IMR-90 (cell line): Measurements from ENCODE around the gene IQSEC1. TPM values are rescaled to one million over a fixed set of nuclear protein-coding genes. Genes with fewer than 3 reads are reported as not detected.

Source experiments
- ATAC-seq: fragments of 200-7000 bp; cut with Tn5 transposase; 2 replicates; pipeline ENCODE4 v1.9.1; 2020; ENCODE audit warnings: low read depth, mild to moderate bottlenecking, moderate library complexity
- BruUV-seq: library from RNA; stranded (reverse); fragments of 400-500 nt; replicated peaks from 2 replicates; lab custom pipeline; 2021; lab: Mats Ljungman, UMichigan
- CTCF ChIA-PET: fragments of 300-600 bp; formaldehyde crosslinking; extraction: SDS; loops from one replicate; lab custom pipeline; 2021; ENCODE audit warnings: antibody characterized with exemption; lab: Yijun Ruan, JAX
- POLR2A ChIA-PET: fragments of 300-600 bp; sonication (Branson Sonifier 250); formaldehyde crosslinking; loops from one replicate; lab custom pipeline; 2022; ENCODE audit warnings: antibody characterized with exemption; ENCODE audit not compliant: unreplicated experiment; lab: Charles Lee
- DNase-seq: peaks from one replicate; pipeline ENCODE4 v3.0.0; 2013
- H2AFZ ChIP-seq: replicated peaks from 2 replicates; pipeline ENCODE3; 2013; ENCODE audit warnings: low read length, mild to moderate bottlenecking; ENCODE audit not compliant: poor library complexity
- H2AK5ac ChIP-seq: 2 replicates; pipeline ENCODE4 v1.6.1; 2013; ENCODE audit warnings: low read depth, low read length, inconsistent platforms
- H2AK9ac ChIP-seq: replicated peaks from 2 replicates; pipeline ENCODE3; 2013; ENCODE audit warnings: mild to moderate bottlenecking, low read depth, low read length, moderate library complexity; ENCODE audit not compliant: poor library complexity
- H2BK120ac ChIP-seq: 2 replicates; pipeline ENCODE4 v1.6.1; 2013; ENCODE audit warnings: low read depth, low read length, inconsistent platforms
- H2BK15ac ChIP-seq: 3 replicates; pipeline ENCODE4 v1.6.1; 2013; ENCODE audit warnings: low read depth, low read length, inconsistent platforms
- H2BK20ac ChIP-seq: 2 replicates; pipeline ENCODE4 v1.6.1; 2013; ENCODE audit warnings: low read depth, mild to moderate bottlenecking, inconsistent platforms, low read length, moderate library complexity
- H2BK5ac ChIP-seq: 2 replicates; pipeline ENCODE4 v1.6.1; 2013; ENCODE audit warnings: mild to moderate bottlenecking, low read depth, low read length, inconsistent platforms; ENCODE audit not compliant: poor library complexity, severe bottlenecking
- H3K14ac ChIP-seq: replicated peaks from 2 replicates; pipeline ENCODE4 v1.6.1; 2013; ENCODE audit warnings: low read depth, low read length, inconsistent platforms
- H3K18ac ChIP-seq: 2 replicates; pipeline ENCODE4 v1.6.1; 2013; ENCODE audit warnings: low read depth, low read length, control low read depth
- H3K23ac ChIP-seq: 2 replicates; pipeline ENCODE4 v1.6.1; 2013; ENCODE audit warnings: low read depth, low read length, inconsistent platforms
- H3K27ac ChIP-seq: 2 replicates; pipeline ENCODE4 v1.5.1; 2013; ENCODE audit warnings: mild to moderate bottlenecking, control low read depth, low read length; ENCODE audit not compliant: insufficient read depth
- H3K27me3 ChIP-seq: 2 replicates; pipeline ENCODE4 v1.6.1; 2013; ENCODE audit warnings: low read length; ENCODE audit not compliant: control insufficient read depth, insufficient read depth
- H3K36me3 ChIP-seq: 2 replicates; pipeline ENCODE4 v1.6.1; 2013; ENCODE audit warnings: low read length, mixed read lengths; ENCODE audit not compliant: control insufficient read depth, insufficient read depth
- H3K4ac ChIP-seq: 2 replicates; pipeline ENCODE4 v1.6.1; 2013; ENCODE audit warnings: low read depth, low read length, inconsistent platforms
- H3K4me1 ChIP-seq: 2 replicates; pipeline ENCODE4 v1.6.1; 2013; ENCODE audit warnings: low read length, mixed read lengths; ENCODE audit not compliant: control insufficient read depth, insufficient read depth
- H3K4me2 ChIP-seq: 2 replicates; pipeline ENCODE4 v1.6.1; 2013; ENCODE audit warnings: low read depth, mild to moderate bottlenecking, control low read depth, low read length, moderate library complexity
- H3K4me3 ChIP-seq: 2 replicates; pipeline ENCODE4 v1.5.1; 2013; ENCODE audit warnings: low read depth, mild to moderate bottlenecking, control low read depth, low read length, moderate library complexity; ENCODE audit not compliant: insufficient read depth
- H3K56ac ChIP-seq: 2 replicates; pipeline ENCODE4 v1.6.1; 2013; ENCODE audit warnings: low read length, inconsistent platforms; ENCODE audit not compliant: insufficient read depth; ENCODE audit errors: extremely low read depth
- H3K79me1 ChIP-seq, 2 experiments: 2 replicates each; pipeline ENCODE4 v1.6.1; 2013; ENCODE audit warnings: low read length in 2 of 2, inconsistent platforms in 1 of 2, low read depth in 1 of 2
- H3K9ac ChIP-seq: 2 replicates; pipeline ENCODE4 v1.6.1; 2013; ENCODE audit warnings: low read depth, low read length, control low read depth
- H3K9me1 ChIP-seq: 2 replicates; pipeline ENCODE4 v1.6.1; 2013; ENCODE audit warnings: low read length, inconsistent platforms; ENCODE audit not compliant: insufficient read depth
- H3K9me3 ChIP-seq: 2 replicates; pipeline ENCODE4 v1.6.1; 2013; ENCODE audit warnings: low read length; ENCODE audit not compliant: control insufficient read depth, insufficient read depth
- H4K20me1 ChIP-seq: 2 replicates; pipeline ENCODE4 v1.6.1; 2013; ENCODE audit warnings: low read length, inconsistent platforms; ENCODE audit not compliant: insufficient read depth
- H4K5ac ChIP-seq: 2 replicates; pipeline ENCODE4 v1.6.1; 2013; ENCODE audit warnings: mild to moderate bottlenecking, low read depth, low read length, control low read depth
- H4K8ac ChIP-seq, 2 experiments: 2 replicates each; pipeline ENCODE4 v1.6.1; 2013; ENCODE audit warnings: low read depth in 2 of 2, low read length in 2 of 2, control low read depth in 1 of 2, inconsistent platforms in 1 of 2
- H4K91ac ChIP-seq: 2 replicates; pipeline ENCODE4 v1.6.1; 2013; ENCODE audit warnings: low read depth, low read length, inconsistent platforms; ENCODE audit not compliant: insufficient read depth
- FOS ChIP-seq: fragments of 150-350 bp; IDR thresholded peaks from 2 replicates; pipeline ENCODE4 v1.6.1; 2016; ENCODE audit warnings: low read depth, low read length
- MAFK ChIP-seq: IDR thresholded peaks from 2 replicates; pipeline ENCODE4 v1.6.1; 2012; ENCODE audit warnings: low read depth, low read length, improper control_type of control experiment
- MAZ ChIP-seq: IDR thresholded peaks from 2 replicates; pipeline ENCODE4 v1.6.1; 2012; ENCODE audit warnings: low read depth, mild to moderate bottlenecking, low read length, improper control_type of control experiment, moderate library complexity, borderline replicate concordance
- MXI1 ChIP-seq: IDR thresholded peaks from 2 replicates; pipeline ENCODE4 v1.6.1; 2012; ENCODE audit warnings: low read depth, mild to moderate bottlenecking, low read length, moderate library complexity, borderline replicate concordance
- NFE2L2 ChIP-seq: fragments of 150-350 bp; IDR thresholded peaks from 2 replicates; pipeline ENCODE4 v1.6.1; 2016; ENCODE audit warnings: low read depth, mild to moderate bottlenecking, low read length
- RFX5 ChIP-seq: IDR thresholded peaks from 2 replicates; pipeline ENCODE4 v1.8.0; 2012; ENCODE audit warnings: low read depth, mild to moderate bottlenecking, low read length, moderate library complexity
- SMC3 ChIP-seq: fragments of 150-350 bp; IDR thresholded peaks from 2 replicates; pipeline ENCODE4 v1.6.1; 2016; ENCODE audit warnings: low read depth, mild to moderate bottlenecking, antibody characterized with exemption, low read length, moderate library complexity
- WGBS, 2 experiments: methylation state at CpG; one replicate each; pipeline versions ENCODE4 v1.1.5 to v1.1.7; 2013; ENCODE audit warnings: missing lambda C conversion rate in 2 of 2; ENCODE audit not compliant: insufficient read length in 1 of 2; ENCODE audit errors: extremely low coverage in 2 of 2; 5-methylcytosine and 5-hydroxymethylcytosine counted together
- dilution Hi-C: fragments of 300-500 bp; cut with HindIII; formaldehyde crosslinking; loops from one replicate; pipeline ENCODE4 v1.14.3; 2018; ENCODE audit warnings: low sequenced_read_pairs; ENCODE audit not compliant: unreplicated experiment
- in situ Hi-C: fragments of 300-500 bp; cut with MboI; formaldehyde crosslinking; loops from 3 replicates; pipeline ENCODE4 v1.14.3; 2019; ENCODE audit warnings: low sequenced_read_pairs, inconsistent platforms, mixed read lengths
- intact Hi-C: fragments of 100-400 bp; cut with micrococcal nuclease; formaldehyde crosslinking; loops from 2 replicates; pipeline ENCODE4 v1.10.0; 2022
- polyA plus RNA-seq, 3 experiments: library from polyadenylated mRNA; depleted of rRNA; stranded (reverse); fragments of >200 nt; gene quantifications; 2 replicates each; pipeline ENCODE4 v1.2.3, GENCODE V29; 2012; ENCODE audit warnings: low replicate concordance in 1 of 3
- total RNA-seq: library from RNA; depleted of rRNA; stranded (reverse); fragments of >200 nt; gene quantifications from 2 replicates; pipeline ENCODE4 v1.2.3, GENCODE V29; 2012
- TF ChIP-seq, protein P1 (sequence below): fragments of 150-350 bp; IDR thresholded peaks from 2 replicates; pipeline ENCODE4 v1.6.1; 2017; ENCODE audit warnings: mild to moderate bottlenecking, antibody characterized with exemption, low read length, low read depth
- TF ChIP-seq, protein P2 (sequence below): fragments of 150-350 bp; IDR thresholded peaks from 2 replicates; pipeline ENCODE4 v1.6.1; 2016; ENCODE audit warnings: low read depth, mild to moderate bottlenecking, low read length, moderate library complexity, borderline replicate concordance
- TF ChIP-seq, protein P3 (sequence below): conservative IDR thresholded peaks from 2 replicates; pipeline ENCODE4 v1.5.1; 2012; ENCODE audit warnings: mild to moderate bottlenecking, low read depth, low read length, improper control_type of control experiment

Gene IQSEC1
- total and polyA plus RNA-seq, 2 of the 4 experiments (the other 2 are of a cell fraction) = 5.9 to 11.9 TPM

DNA sequence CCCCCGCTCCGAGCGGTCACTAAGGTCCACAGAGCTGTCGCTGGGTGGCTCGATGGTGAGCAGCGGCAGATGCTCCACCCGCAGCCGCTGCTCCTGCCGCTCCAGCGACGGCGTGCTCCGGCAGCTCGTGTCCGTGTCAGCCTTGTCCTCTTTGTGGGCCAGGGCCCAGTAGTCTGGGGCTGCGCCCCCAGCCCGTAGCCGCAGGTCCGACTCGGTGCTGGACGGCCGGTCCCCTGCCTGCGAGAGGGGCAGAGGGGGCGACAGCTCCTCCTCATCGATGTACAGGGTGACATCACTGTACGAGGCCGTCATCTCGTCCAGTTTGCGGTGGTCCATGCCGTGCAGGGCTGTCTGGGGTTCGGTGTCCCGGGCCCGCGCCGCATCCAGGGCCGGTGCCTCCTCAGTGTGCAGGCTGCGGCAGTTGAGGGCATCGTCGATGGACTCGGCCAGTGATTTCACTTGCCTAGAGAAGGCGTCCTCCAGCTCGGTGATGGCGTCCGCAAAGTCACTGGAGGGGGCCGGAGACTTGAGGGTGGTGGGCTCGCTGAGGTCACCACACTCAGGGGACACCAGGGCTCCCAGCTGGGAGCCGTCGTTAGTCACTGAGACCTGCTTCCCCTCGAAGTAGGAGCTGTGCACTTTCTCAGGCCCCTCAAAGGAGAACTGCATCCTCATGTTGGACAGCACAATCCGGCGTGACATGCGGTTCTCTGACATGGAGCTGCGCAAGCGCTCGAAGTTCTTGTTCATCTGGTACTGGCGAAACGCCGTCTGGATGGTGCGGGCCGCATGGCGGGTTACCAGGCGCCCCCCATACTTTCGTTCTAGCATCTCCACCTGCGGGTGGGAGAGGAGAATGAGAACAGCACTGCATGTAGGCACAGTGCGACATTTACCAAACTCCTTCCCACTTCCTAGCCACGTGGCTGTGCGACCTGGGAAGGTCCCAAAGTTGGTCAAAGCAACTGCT is 137.1 kb downstream of the IQSEC1 start:
- H2AK9ac ChIP-seq = no peak overlapping the region
- no peak overlapping the region for H3K9ac ChIP-seq
- no peak overlapping the region for H2AFZ ChIP-seq
- in situ Hi-C loops = no loop called here
- TF ChIP-seq RFX5 (no peak), NFE2L2 (no peak), MAZ (no peak), MXI1 (no peak), FOS (no peak), MAFK (no peak), SMC3 (no peak)
- TF ChIP-seq, protein P1, sequence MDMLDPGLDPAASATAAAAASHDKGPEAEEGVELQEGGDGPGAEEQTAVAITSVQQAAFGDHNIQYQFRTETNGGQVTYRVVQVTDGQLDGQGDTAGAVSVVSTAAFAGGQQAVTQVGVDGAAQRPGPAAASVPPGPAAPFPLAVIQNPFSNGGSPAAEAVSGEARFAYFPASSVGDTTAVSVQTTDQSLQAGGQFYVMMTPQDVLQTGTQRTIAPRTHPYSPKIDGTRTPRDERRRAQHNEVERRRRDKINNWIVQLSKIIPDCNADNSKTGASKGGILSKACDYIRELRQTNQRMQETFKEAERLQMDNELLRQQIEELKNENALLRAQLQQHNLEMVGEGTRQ = no peak
- TF ChIP-seq, protein P2, sequence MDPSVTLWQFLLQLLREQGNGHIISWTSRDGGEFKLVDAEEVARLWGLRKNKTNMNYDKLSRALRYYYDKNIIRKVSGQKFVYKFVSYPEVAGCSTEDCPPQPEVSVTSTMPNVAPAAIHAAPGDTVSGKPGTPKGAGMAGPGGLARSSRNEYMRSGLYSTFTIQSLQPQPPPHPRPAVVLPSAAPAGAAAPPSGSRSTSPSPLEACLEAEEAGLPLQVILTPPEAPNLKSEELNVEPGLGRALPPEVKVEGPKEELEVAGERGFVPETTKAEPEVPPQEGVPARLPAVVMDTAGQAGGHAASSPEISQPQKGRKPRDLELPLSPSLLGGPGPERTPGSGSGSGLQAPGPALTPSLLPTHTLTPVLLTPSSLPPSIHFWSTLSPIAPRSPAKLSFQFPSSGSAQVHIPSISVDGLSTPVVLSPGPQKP = no peak
- TF ChIP-seq, protein P3, sequence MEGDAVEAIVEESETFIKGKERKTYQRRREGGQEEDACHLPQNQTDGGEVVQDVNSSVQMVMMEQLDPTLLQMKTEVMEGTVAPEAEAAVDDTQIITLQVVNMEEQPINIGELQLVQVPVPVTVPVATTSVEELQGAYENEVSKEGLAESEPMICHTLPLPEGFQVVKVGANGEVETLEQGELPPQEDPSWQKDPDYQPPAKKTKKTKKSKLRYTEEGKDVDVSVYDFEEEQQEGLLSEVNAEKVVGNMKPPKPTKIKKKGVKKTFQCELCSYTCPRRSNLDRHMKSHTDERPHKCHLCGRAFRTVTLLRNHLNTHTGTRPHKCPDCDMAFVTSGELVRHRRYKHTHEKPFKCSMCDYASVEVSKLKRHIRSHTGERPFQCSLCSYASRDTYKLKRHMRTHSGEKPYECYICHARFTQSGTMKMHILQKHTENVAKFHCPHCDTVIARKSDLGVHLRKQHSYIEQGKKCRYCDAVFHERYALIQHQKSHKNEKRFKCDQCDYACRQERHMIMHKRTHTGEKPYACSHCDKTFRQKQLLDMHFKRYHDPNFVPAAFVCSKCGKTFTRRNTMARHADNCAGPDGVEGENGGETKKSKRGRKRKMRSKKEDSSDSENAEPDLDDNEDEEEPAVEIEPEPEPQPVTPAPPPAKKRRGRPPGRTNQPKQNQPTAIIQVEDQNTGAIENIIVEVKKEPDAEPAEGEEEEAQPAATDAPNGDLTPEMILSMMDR = no peak
- H3K18ac ChIP-seq = no peak overlapping the region
- WGBS, 2 experiments = 96% methylated on average over 37 of the region's 67 CpGs; no CpG with 5 or more reads in 1 of the 2 experiments
- POLR2A ChIA-PET = no interaction called here
- peaks cover 19 to 32% of the 10 kb centered on the region in 2 experiments for H3K79me1 ChIP-seq
- H3K4me1 ChIP-seq = peaks cover 9% of the 10 kb centered on the region; the same call in 1 of the 2 replicates
- no peak overlapping the region for H2AK5ac ChIP-seq
- no peak overlapping the region for H3K23ac ChIP-seq
- H4K20me1 ChIP-seq = peaks cover 34% of the 10 kb centered on the region
- no peak overlapping the region for H2BK120ac ChIP-seq
- intact Hi-C loops = no loop called here
- H3K14ac ChIP-seq = no peak overlapping the region
- no peak overlapping the region for H2BK20ac ChIP-seq
- dilution Hi-C loops = no loop called here
- DNase-seq = no peak
- CTCF ChIA-PET = interaction anchor here (1.1 kb wide), 1 partner anchor 25 kb away, joined by 3 read pairs; no protein-coding TSS in a partner anchor
- no peaks in the 10 kb centered on the region for H3K27me3 ChIP-seq
- H3K9me1 ChIP-seq = peaks cover 16% of the 10 kb centered on the region; the same call in 1 of the 2 replicates
- no peak for ATAC-seq
- H3K36me3 ChIP-seq = peaks cover 47% of the 10 kb centered on the region
- H4K5ac ChIP-seq = no peak overlapping the region
- no peak overlapping the region for H4K91ac ChIP-seq
- no peak overlapping the region for H3K4me3 ChIP-seq
- H4K8ac ChIP-seq = no peak overlapping the region
- BruUV-seq = no TSS peak
- H3K27ac ChIP-seq = no peak overlapping the region
- H3K4ac ChIP-seq = no peak overlapping the region
- no peaks in the 10 kb centered on the region for H3K9me3 ChIP-seq
- no peak overlapping the region for H3K4me2 ChIP-seq
- no peak overlapping the region for H2BK5ac ChIP-seq
- H2BK15ac ChIP-seq = no peak overlapping the region
- H3K56ac ChIP-seq = no peak overlapping the region
